Spleen (tissue), 7 donors: ENCODE measurements around the gene OR2J2.

Experiments
- POLR2A ChIP-seq, 3 donors: fragments of 450-650 bp; IDR thresholded peaks; one replicate each; pipeline ENCODE4 v1.5.1; 2017; ENCODE audit warnings: antibody characterized with exemption in 3 of 3, mild to moderate bottlenecking in 1 of 3
- TF ChIP-seq, protein P1 (sequence below), 11 experiments: fragments of 200-600 bp in 7 of 11; fragments of 450-650 bp in 4 of 11; sonication (generic) in 4 of 11; IDR thresholded peaks in 8 of 11; conservative IDR thresholded peaks in 3 of 11; 1 replicate in 7 of 11; 2 replicates in 4 of 11; pipeline versions ENCODE4 v1.4.0 to v1.8.0; 2016 to 2021; ENCODE audit warnings: antibody characterized with exemption in 11 of 11, inconsistent platforms in 4 of 11, mild to moderate bottlenecking in 1 of 11
- donor health status: DM: no; HTN: no; CAD: no; lungs with moderate emphysema.
- donor health status: DM: no; HTN: no; CAD: no.
- donor health status: DM: no; HTN: no; CAD: no.

GRCh38 chr6:29147074-29147473 is 23.6 kb upstream of the OR2J2 start:
- TF ChIP-seq, protein P1, sequence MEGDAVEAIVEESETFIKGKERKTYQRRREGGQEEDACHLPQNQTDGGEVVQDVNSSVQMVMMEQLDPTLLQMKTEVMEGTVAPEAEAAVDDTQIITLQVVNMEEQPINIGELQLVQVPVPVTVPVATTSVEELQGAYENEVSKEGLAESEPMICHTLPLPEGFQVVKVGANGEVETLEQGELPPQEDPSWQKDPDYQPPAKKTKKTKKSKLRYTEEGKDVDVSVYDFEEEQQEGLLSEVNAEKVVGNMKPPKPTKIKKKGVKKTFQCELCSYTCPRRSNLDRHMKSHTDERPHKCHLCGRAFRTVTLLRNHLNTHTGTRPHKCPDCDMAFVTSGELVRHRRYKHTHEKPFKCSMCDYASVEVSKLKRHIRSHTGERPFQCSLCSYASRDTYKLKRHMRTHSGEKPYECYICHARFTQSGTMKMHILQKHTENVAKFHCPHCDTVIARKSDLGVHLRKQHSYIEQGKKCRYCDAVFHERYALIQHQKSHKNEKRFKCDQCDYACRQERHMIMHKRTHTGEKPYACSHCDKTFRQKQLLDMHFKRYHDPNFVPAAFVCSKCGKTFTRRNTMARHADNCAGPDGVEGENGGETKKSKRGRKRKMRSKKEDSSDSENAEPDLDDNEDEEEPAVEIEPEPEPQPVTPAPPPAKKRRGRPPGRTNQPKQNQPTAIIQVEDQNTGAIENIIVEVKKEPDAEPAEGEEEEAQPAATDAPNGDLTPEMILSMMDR (IDR thresholded peaks at IDR 0.05 in 8 of 11, conservative IDR thresholded peaks at IDR 0.05 in 3 of 11), result no peak
- no peak for TF ChIP-seq POLR2A (IDR thresholded peaks at IDR 0.05)
